HepG2 (cell line): ENCODE results near the gene PTX4. TPM values are rescaled to one million over a fixed set of nuclear protein-coding genes. Genes with fewer than 3 reads are reported as not detected.

Source experiments
- ATF6 ChIP-seq: sonication (generic); formaldehyde crosslinking; conservative IDR thresholded peaks from 2 replicates; pipeline ENCODE4 v1.4.0; 2020; ENCODE audit warnings: missing genetic modification reagents
- CENPT ChIP-seq: sonication (generic); formaldehyde crosslinking; IDR thresholded peaks from 2 replicates; pipeline ENCODE4 v1.8.0; 2022; ENCODE audit warnings: low read depth, mild to moderate bottlenecking, moderate library complexity, missing genetic modification reagents
- ETS1 ChIP-seq: sonication (generic); formaldehyde crosslinking; IDR thresholded peaks from 2 replicates; pipeline ENCODE4 v1.4.0; 2020; ENCODE audit warnings: missing genetic modification reagents
- GLMP ChIP-seq: sonication (generic); formaldehyde crosslinking; IDR thresholded peaks from 2 replicates; pipeline ENCODE4 v1.9.0; 2021; ENCODE audit warnings: missing genetic modification reagents, mild to moderate bottlenecking, borderline replicate concordance
- HOXD1 ChIP-seq: sonication (generic); formaldehyde crosslinking; IDR thresholded peaks from 2 replicates; pipeline ENCODE4 v1.5.0; 2020; ENCODE audit warnings: missing genetic modification reagents
- KLF6 ChIP-seq: IDR thresholded peaks from 2 replicates; pipeline ENCODE4 v1.8.0; 2016; ENCODE audit warnings: missing biosample characterization, missing genetic modification reagents
- KMT2B ChIP-seq: IDR thresholded peaks from 2 replicates; pipeline ENCODE4 v1.6.1; 2016; ENCODE audit warnings: missing genetic modification reagents, missing compliant biosample characterization
- MLLT10 ChIP-seq: sonication (generic); formaldehyde crosslinking; IDR thresholded peaks from 2 replicates; pipeline ENCODE4 v1.4.0; 2020; ENCODE audit warnings: missing genetic modification reagents
- MYPOP ChIP-seq: sonication (generic); formaldehyde crosslinking; IDR thresholded peaks from 2 replicates; pipeline ENCODE4 v1.8.1; 2023; ENCODE audit warnings: mild to moderate bottlenecking, moderate library complexity, missing genetic modification reagents
- NCOR1 ChIP-seq: fragments of 200-600 bp; sonication (generic); IDR thresholded peaks from 2 replicates; pipeline ENCODE4 v1.7.0; 2017; ENCODE audit warnings: antibody characterized with exemption, low read length, borderline replicate concordance
- NR3C1 ChIP-seq: sonication (generic); formaldehyde crosslinking; IDR thresholded peaks from 2 replicates; pipeline ENCODE4 v1.4.0; 2020; ENCODE audit warnings: missing genetic modification reagents
- SMARCE1 ChIP-seq: fragments of 450-650 bp; IDR thresholded peaks from 2 replicates; pipeline ENCODE4 v1.6.1; 2017; ENCODE audit warnings: borderline replicate concordance
- TBP ChIP-seq: sonication (generic); formaldehyde crosslinking; IDR thresholded peaks from 2 replicates; pipeline ENCODE4 v1.5.0; 2020; ENCODE audit warnings: missing genetic modification reagents
- TBX2 ChIP-seq: sonication (generic); formaldehyde crosslinking; IDR thresholded peaks from 2 replicates; pipeline ENCODE4 v1.5.0; 2020; ENCODE audit warnings: missing genetic modification reagents, mild to moderate bottlenecking, borderline replicate concordance
- ZBTB1 ChIP-seq: sonication (generic); formaldehyde crosslinking; IDR thresholded peaks from 2 replicates; pipeline ENCODE4 v1.4.0; 2020; ENCODE audit warnings: missing genetic modification reagents, borderline replicate concordance
- ZNF292 ChIP-seq: sonication (generic); formaldehyde crosslinking; IDR thresholded peaks from 2 replicates; pipeline ENCODE4 v1.8.1; 2022; ENCODE audit warnings: mild to moderate bottlenecking, low read depth, missing genetic modification reagents, borderline replicate concordance
- ZNF577 ChIP-seq: sonication (generic); formaldehyde crosslinking; IDR thresholded peaks from 2 replicates; pipeline ENCODE4 v1.4.0; 2020; ENCODE audit warnings: mild to moderate bottlenecking, low read depth, missing genetic modification reagents, borderline replicate concordance
- ZNF589 ChIP-seq: sonication (generic); formaldehyde crosslinking; conservative IDR thresholded peaks from 2 replicates; pipeline ENCODE4 v1.8.0; 2022; ENCODE audit warnings: mild to moderate bottlenecking, moderate library complexity, missing genetic modification reagents
- ZNF691 ChIP-seq: sonication (generic); formaldehyde crosslinking; IDR thresholded peaks from 2 replicates; pipeline ENCODE4 v1.4.0; 2020; ENCODE audit warnings: missing genetic modification reagents, low read depth, mild to moderate bottlenecking, borderline replicate concordance
- polyA plus RNA-seq, 8 experiments: library from polyadenylated mRNA; depleted of rRNA in 3 of 8; stranded (reverse) in 7 of 8; unstranded in 1 of 8; fragments of >200 nt; fragmentation: Illumina TruSeq in 4 of 8; extraction: Trizol in 4 of 8; gene quantifications; 2 replicates each; pipeline versions ENCODE4 v1.2.1 to v1.2.3, GENCODE V29; 2011 to 2016; ENCODE audit warnings: low read depth in 4 of 8, missing spikeins in 1 of 8, mixed read lengths in 1 of 8; ENCODE audit not compliant: insufficient read depth in 1 of 8
- total RNA-seq, 5 experiments: library from RNA; depleted of rRNA; stranded (reverse); fragments of >200 nt; fragmentation: Illumina TruSeq; extraction: Trizol; gene quantifications; 2 replicates each; pipeline ENCODE4 v1.2.3, GENCODE V29; 2016; ENCODE audit warnings: low read depth in 1 of 5
- TF ChIP-seq, protein P1 (sequence below): sonication (generic); formaldehyde crosslinking; IDR thresholded peaks from 2 replicates; pipeline ENCODE4 v1.8.1; 2022; ENCODE audit warnings: low read depth, mild to moderate bottlenecking, missing genetic modification reagents

PTX4 gene
- total and polyA plus RNA-seq, 2 of the 13 experiments (the other 11 are each of a cell fraction or from before 2014, with no cell fraction given) = 0.04 TPM; not detected in 1

GRCh38 chr16:1492923-1493745 is 4.4 kb upstream of the PTX4 start, which contains the start of gene TELO2 (continued):
- TF ChIP-seq ATF6 = no peak
- TF ChIP-seq ZNF577 (CRISPR knock-in tag) = no peak
- 0 out of 2 replicates have a peak, but pooled peaks have one; percentile 21 for TF ChIP-seq NCOR1
- 0 out of 2 replicates have a peak, but pooled peaks have one; percentile 33 for TF ChIP-seq KLF6 (CRISPR knock-in tag)
- TF ChIP-seq TBX2 (CRISPR knock-in tag) = peak; percentile 28
- TF ChIP-seq ZBTB1 (CRISPR knock-in tag) = no peak
- no peak for TF ChIP-seq ZNF691 (CRISPR knock-in tag)
- no peak for TF ChIP-seq HOXD1 (CRISPR knock-in tag)
- TF ChIP-seq NR3C1 (CRISPR knock-in tag) = no peak
- no peak for TF ChIP-seq MYPOP (CRISPR knock-in tag)
- TF ChIP-seq TBP (CRISPR knock-in tag) = no peak
- no peak for TF ChIP-seq GLMP
- TF ChIP-seq SMARCE1 = no peak
- TF ChIP-seq, protein P1, sequence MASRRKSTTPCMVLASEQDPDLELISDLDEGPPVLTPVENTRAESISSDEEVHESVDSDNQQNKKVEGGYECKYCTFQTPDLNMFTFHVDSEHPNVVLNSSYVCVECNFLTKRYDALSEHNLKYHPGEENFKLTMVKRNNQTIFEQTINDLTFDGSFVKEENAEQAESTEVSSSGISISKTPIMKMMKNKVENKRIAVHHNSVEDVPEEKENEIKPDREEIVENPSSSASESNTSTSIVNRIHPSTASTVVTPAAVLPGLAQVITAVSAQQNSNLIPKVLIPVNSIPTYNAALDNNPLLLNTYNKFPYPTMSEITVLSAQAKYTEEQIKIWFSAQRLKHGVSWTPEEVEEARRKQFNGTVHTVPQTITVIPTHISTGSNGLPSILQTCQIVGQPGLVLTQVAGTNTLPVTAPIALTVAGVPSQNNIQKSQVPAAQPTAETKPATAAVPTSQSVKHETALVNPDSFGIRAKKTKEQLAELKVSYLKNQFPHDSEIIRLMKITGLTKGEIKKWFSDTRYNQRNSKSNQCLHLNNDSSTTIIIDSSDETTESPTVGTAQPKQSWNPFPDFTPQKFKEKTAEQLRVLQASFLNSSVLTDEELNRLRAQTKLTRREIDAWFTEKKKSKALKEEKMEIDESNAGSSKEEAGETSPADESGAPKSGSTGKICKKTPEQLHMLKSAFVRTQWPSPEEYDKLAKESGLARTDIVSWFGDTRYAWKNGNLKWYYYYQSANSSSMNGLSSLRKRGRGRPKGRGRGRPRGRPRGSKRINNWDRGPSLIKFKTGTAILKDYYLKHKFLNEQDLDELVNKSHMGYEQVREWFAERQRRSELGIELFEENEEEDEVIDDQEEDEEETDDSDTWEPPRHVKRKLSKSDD (CRISPR knock-in tag) = no peak
- peak; percentile 21; the same call in 1 of the 2 replicates for TF ChIP-seq ZNF292 (CRISPR knock-in tag)
- peak; percentile 58 for TF ChIP-seq KMT2B (CRISPR knock-in tag)
- TF ChIP-seq ETS1 (CRISPR knock-in tag) = no peak
- TF ChIP-seq ZNF589 (CRISPR knock-in tag) = no peak
- TF ChIP-seq MLLT10 (CRISPR knock-in tag) = no peak
- TF ChIP-seq CENPT (CRISPR knock-in tag) = no peak
